HUES48 (cell line): ENCODE results near the gene GMPPB.
A peak's percentile ranks its signal among the peaks of the same experiment; 100 is the strongest.
"Not testable (repeated sequence)": the region's sequence is repeated elsewhere in the genome, so short reads cannot be mapped to it uniquely, and the experiment has no call there.

Experiments
- H3K27ac ChIP-seq: one replicate; pipeline ENCODE4 v1.7.0; 2013; ENCODE audit warnings: low read depth, low read length, inconsistent platforms
- H3K27me3 ChIP-seq: 2 replicates; pipeline ENCODE4 v1.6.1; 2013; ENCODE audit warnings: mild to moderate bottlenecking, low read length; ENCODE audit not compliant: control insufficient read depth, insufficient read depth
- H3K36me3 ChIP-seq: 2 replicates; pipeline ENCODE4 v1.6.1; 2013; ENCODE audit warnings: low read length; ENCODE audit not compliant: control insufficient read depth, insufficient read depth
- H3K4me1 ChIP-seq: 2 replicates; pipeline ENCODE4 v1.6.1; 2013; ENCODE audit warnings: mild to moderate bottlenecking, low read length; ENCODE audit not compliant: control insufficient read depth, insufficient read depth
- H3K4me3 ChIP-seq: 2 replicates; pipeline ENCODE4 v1.5.1; 2013; ENCODE audit warnings: mild to moderate bottlenecking, low read depth, low read length
- H3K9ac ChIP-seq: 2 replicates; pipeline ENCODE4 v1.6.1; 2013; ENCODE audit warnings: mild to moderate bottlenecking, low read depth, low read length, moderate library complexity
- H3K9me3 ChIP-seq: 2 replicates; pipeline ENCODE4 v1.6.1; 2013; ENCODE audit warnings: low read length; ENCODE audit not compliant: control insufficient read depth, insufficient read depth

The GMPPB gene

GRCh38 chr3:49688338-49689045 lies 35.3 kb downstream of the GMPPB start:
- H3K4me1 ChIP-seq, H3K27me3 ChIP-seq, H3K36me3 ChIP-seq, H3K9me3 ChIP-seq: not testable (repeated sequence)
- Histone ChIP-seq H3K27ac (peak overlapping the region; percentile 78), H3K4me3 (peak overlapping the region; percentile 95), H3K9ac (0 out of 2 replicates have a peak overlapping the region, but pooled peaks have one; percentile 43)

DNA sequence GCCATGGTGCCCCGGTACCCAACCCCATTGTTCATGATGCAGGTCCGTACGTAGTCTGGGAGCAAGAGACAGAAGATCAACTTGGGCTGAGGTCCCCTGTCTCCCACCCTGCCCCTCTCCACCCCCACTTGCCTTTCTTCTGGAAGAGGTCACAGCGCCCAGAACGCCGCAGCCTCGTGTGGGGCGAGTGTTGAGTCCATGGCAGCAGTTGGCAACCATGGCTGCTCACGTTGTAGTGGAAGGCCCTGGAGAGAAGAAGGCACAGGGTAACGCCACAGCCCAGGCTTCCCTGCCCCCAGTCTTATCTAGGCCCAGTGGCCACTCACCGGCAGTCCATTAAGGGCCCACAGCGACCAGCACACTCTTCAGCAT lies 36.3 kb downstream of the GMPPB start:
- Histone ChIP-seq H3K9ac (0 out of 2 replicates have a peak overlapping the region, but pooled peaks have one; percentile 63), H3K27ac (peak overlapping the region; percentile 70), H3K4me3 (peak overlapping the region; percentile 74), H3K36me3 (peaks cover 15% of the 10 kb centered on the region)
- not testable (repeated sequence) for H3K27me3 ChIP-seq, H3K4me1 ChIP-seq, H3K9me3 ChIP-seq

- H3K4me3 ChIP-seq: peak overlapping the region; percentile 74
- H3K9ac ChIP-seq: peak overlapping the region; percentile 63; the same call in 1 of the 2 replicates
- H3K27ac ChIP-seq: peak overlapping the region; percentile 70
- not testable (repeated sequence) for H3K9me3 ChIP-seq, H3K27me3 ChIP-seq, H3K4me1 ChIP-seq
- H3K36me3 ChIP-seq: peaks cover 20% of the 10 kb centered on the region
These were observed 36.9 kb downstream of the GMPPB start for GRCh38 chr3:49686769-49687423.

DNA sequence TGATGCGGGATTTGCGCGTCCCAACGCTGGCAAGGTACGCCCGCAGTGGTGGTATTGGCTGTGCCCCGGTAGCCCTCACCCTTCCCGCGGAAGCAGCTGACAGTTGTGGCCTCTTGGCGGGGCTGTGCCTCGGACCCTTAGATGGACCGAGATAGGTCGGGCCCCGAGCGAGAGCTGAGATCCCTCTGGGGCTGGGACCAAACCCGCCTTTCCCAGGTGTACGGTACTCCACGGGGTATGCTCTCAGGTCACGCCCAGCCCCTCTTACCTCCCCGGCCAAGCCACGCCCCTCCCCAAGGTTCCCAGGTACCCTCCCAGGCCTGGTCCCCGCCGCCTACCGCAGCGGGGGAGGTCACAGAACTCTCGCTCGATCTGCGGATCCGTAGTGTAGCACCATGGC lies 37.4 kb downstream of the GMPPB start:
- peak overlapping the region; percentile 70 for H3K27ac ChIP-seq
- not testable (repeated sequence) for H3K9me3 ChIP-seq, H3K27me3 ChIP-seq, H3K4me1 ChIP-seq
- peaks cover 26% of the 10 kb centered on the region for H3K36me3 ChIP-seq
- H3K9ac ChIP-seq: 0 out of 2 replicates have a peak overlapping the region, but pooled peaks have one; percentile 63
- H3K4me3 ChIP-seq: peak overlapping the region; percentile 74

DNA sequence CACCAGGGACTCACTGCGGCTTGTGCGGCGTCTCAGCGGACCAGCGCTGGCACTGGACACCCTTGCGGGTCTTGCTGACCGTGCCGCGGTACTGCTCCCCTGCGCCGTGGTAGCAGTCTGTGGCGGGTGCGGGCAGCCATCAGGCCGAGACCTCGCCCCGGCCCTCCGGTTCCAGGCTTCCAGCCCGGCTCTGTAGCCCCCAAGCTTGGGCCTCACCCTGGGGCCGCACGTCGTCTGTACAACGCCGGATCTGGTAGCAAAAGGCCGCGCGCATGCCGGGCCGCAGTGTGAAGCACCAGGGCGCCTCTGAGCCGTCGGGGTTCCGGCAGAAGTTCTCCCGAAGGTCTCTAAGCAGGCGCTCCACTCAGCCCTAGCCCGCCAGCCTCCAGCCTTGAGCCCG lies 37.9 kb downstream of the GMPPB start:
- H3K27me3 ChIP-seq, H3K9me3 ChIP-seq, H3K27ac ChIP-seq, H3K4me1 ChIP-seq, H3K9ac ChIP-seq: not testable (repeated sequence)
- Histone ChIP-seq H3K4me3 (peak overlapping the region; percentile 35; the same call in 1 of the 2 replicates), H3K36me3 (peaks cover 31% of the 10 kb centered on the region)

GRCh38 chr3:49685103-49685502 lies 38.6 kb downstream of the GMPPB start:
- H3K4me3 ChIP-seq, H3K27me3 ChIP-seq, H3K9me3 ChIP-seq, H3K9ac ChIP-seq, H3K4me1 ChIP-seq, H3K27ac ChIP-seq: not testable (repeated sequence)
- H3K36me3 ChIP-seq: peaks cover 38% of the 10 kb centered on the region

DNA sequence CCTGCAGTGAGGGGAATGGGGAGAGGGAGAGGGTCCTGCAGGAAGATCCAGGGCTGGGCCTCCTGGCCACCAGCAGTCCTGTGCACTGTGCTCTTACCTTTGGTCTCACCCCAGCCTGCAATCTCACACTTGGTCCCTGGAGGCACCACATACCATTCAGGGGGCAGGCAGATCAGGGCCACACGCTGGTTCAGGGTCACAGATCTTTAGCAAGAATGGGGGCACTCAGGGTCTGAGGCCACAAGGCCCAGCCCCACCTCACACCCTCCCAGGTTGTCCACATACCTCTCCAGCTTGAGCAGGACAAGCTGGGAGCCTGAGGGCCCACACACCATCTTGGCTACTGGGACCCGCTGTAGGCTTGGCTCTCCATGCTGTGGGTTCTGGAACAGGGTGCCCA lies 39.3 kb downstream of the GMPPB start:
- not testable (repeated sequence) for H3K9ac ChIP-seq, H3K4me3 ChIP-seq, H3K27me3 ChIP-seq, H3K9me3 ChIP-seq, H3K4me1 ChIP-seq, H3K27ac ChIP-seq
- H3K36me3 ChIP-seq: peaks cover 45% of the 10 kb centered on the region

GRCh38 chr3:49683162-49683561 lies 40.6 kb downstream of the GMPPB start:
- peaks cover 58% of the 10 kb centered on the region for H3K36me3 ChIP-seq
- no peak overlapping the region for H3K4me3 ChIP-seq
- H3K27me3 ChIP-seq: no peaks in the 10 kb centered on the region
- H3K4me1 ChIP-seq: no peaks in the 10 kb centered on the region
- no peaks in the 10 kb centered on the region for H3K9me3 ChIP-seq
- H3K9ac ChIP-seq: no peak overlapping the region
- H3K27ac ChIP-seq: no peak overlapping the region

DNA sequence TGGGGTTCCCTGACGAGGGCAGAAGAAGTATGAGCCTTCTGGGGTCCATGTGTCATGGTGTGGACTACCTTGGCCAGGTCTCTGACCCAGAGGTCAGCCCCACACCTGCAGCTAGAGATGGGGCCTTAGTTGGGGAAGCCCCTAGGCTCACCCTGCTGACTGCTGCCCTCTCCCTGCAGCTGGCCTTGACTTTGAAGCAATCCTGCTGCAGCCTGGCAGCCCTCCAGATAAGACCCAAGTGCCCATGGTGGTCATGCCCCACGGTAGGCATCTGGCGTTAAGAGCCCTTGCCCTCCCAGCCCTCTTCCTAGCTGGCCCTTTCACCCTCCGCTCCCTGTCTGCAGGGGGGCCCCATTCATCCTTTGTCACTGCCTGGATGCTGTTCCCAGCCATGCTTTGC lies 42.2 kb downstream of the GMPPB start:
- no peak overlapping the region for H3K4me3 ChIP-seq
- no peak overlapping the region for H3K9ac ChIP-seq
- no peak overlapping the region for H3K27ac ChIP-seq
- no peaks in the 10 kb centered on the region for H3K27me3 ChIP-seq
- H3K4me1 ChIP-seq: no peaks in the 10 kb centered on the region
- peaks cover 74% of the 10 kb centered on the region for H3K36me3 ChIP-seq
- no peaks in the 10 kb centered on the region for H3K9me3 ChIP-seq

GRCh38 chr3:49681232-49681522 lies 42.6 kb downstream of the GMPPB start:
- Histone ChIP-seq H3K9me3 (no peaks in the 10 kb centered on the region), H3K27me3 (no peaks in the 10 kb centered on the region), H3K9ac (no peak overlapping the region), H3K4me3 (no peak overlapping the region), H3K4me1 (no peaks in the 10 kb centered on the region), H3K36me3 (peaks cover 78% of the 10 kb centered on the region), H3K27ac (no peak overlapping the region)

DNA sequence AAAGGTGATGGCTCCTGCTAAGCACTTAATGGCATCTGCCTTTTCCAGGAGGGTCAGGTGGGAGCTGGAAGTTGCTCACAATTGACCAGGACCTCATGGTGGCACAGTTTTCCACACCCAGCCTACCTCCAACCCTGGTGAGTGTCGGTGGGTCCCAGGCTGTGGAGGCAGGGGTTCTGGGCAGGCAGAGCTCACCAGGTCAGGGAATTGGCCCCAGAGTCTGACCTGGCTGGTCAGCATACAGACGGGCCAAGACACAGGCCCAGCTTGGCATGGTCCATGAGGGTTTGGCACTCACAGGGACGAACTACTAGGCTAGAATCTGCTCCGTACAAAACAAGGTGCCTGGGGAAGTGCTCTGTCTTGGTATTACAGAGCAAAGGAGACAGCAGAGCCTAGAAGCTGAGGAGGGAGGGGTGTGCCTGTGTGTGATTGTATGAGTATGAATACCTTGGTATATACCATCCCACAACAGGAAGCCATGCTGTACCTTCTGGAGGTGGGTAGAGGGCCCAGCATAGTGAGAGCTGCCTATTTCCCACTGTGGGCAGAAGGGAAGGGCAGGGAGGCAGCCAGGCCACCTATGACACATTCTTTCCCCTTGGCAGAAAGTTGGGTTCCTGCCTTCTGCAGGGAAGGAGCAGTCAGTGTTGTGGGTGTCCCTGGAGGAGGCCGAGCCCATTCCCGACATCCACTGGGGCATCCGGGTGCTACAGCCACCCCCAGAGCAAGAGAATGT lies 43.1 kb downstream of the GMPPB start:
- H3K36me3 ChIP-seq: peaks cover 83% of the 10 kb centered on the region

More for the DNA sequence above, 43.1 kb downstream of the GMPPB start:
- Histone ChIP-seq H3K4me3 (no peak overlapping the region), H3K9me3 (no peaks in the 10 kb centered on the region), H3K9ac (no peak overlapping the region), H3K27ac (no peak overlapping the region), H3K4me1 (no peaks in the 10 kb centered on the region), H3K27me3 (no peaks in the 10 kb centered on the region)
